Keratinocyte (primary cell): ENCODE data around the gene ERC2.

Experiments
- EZH2 ChIP-seq: IDR thresholded peaks from one replicate; pipeline ENCODE4 v1.6.1; 2012; ENCODE audit warnings: inconsistent platforms, mild to moderate bottlenecking, low read length, moderate library complexity
- TF ChIP-seq, protein P1 (sequence below), 3 experiments: IDR thresholded peaks in 1 of 3; conservative IDR thresholded peaks in 1 of 3; optimal IDR thresholded peaks in 1 of 3; 2 replicates in 2 of 3; 3 replicates in 1 of 3; pipeline versions ENCODE3 to v1.5.1; 2011; ENCODE audit warnings: low read length in 3 of 3, mild to moderate bottlenecking in 3 of 3, moderate library complexity in 2 of 3, control low read depth in 1 of 3, inconsistent platforms in 1 of 3; ENCODE audit not compliant: insufficient read depth in 2 of 3; ENCODE audit errors: extremely low read depth in 1 of 3

- TF ChIP-seq, protein P1, sequence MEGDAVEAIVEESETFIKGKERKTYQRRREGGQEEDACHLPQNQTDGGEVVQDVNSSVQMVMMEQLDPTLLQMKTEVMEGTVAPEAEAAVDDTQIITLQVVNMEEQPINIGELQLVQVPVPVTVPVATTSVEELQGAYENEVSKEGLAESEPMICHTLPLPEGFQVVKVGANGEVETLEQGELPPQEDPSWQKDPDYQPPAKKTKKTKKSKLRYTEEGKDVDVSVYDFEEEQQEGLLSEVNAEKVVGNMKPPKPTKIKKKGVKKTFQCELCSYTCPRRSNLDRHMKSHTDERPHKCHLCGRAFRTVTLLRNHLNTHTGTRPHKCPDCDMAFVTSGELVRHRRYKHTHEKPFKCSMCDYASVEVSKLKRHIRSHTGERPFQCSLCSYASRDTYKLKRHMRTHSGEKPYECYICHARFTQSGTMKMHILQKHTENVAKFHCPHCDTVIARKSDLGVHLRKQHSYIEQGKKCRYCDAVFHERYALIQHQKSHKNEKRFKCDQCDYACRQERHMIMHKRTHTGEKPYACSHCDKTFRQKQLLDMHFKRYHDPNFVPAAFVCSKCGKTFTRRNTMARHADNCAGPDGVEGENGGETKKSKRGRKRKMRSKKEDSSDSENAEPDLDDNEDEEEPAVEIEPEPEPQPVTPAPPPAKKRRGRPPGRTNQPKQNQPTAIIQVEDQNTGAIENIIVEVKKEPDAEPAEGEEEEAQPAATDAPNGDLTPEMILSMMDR (optimal IDR thresholded peaks at IDR 0.05 in 1 of 3, IDR thresholded peaks at IDR 0.05 in 1 of 3, conservative IDR thresholded peaks at IDR 0.05 in 1 of 3; ENCODE audit: extremely low read depth in 1 of 3, insufficient read depth in 2 of 3, low read length in 3 of 3): no peak
- TF ChIP-seq EZH2: no peak
These were observed 561.4 kb downstream of the ERC2 start for GRCh38 chr3:55906896-55907295.
